ENCODE results near the gene AP5Z1.

AP5Z1 gene

GRCh38 chr7:4822677-4823076 is 47.3 kb downstream of the AP5Z1 start:
- Histone ChIP-seq H3K9me3 (ENCODE audit: insufficient read depth, low read length) (no peaks in the 10 kb centered on the region), H3K36me3 (replicated peaks; ENCODE audit: low read depth, low read length) (no peaks in the 10 kb centered on the region), H3K9ac (ENCODE audit: low read length) (no peak overlapping the region), H3K4me2 (ENCODE audit: low read length) (no peak overlapping the region), H3K4me3 (ENCODE audit: low read length) (no peak overlapping the region), H4K20me1 (ENCODE audit: insufficient read depth, low read length) (no peaks in the 10 kb centered on the region), H3K27me3 (ENCODE audit: low read depth, low read length) (no peaks in the 10 kb centered on the region), H3K4me1 (ENCODE audit: low read length) (no peaks in the 10 kb centered on the region), H2AFZ (ENCODE audit: low read depth, low read length) (no peak overlapping the region), H3K27ac (ENCODE audit: low read length) (no peak overlapping the region), H3K79me2 (ENCODE audit: low read length) (no peaks in the 10 kb centered on the region)
- TF ChIP-seq, protein P1, sequence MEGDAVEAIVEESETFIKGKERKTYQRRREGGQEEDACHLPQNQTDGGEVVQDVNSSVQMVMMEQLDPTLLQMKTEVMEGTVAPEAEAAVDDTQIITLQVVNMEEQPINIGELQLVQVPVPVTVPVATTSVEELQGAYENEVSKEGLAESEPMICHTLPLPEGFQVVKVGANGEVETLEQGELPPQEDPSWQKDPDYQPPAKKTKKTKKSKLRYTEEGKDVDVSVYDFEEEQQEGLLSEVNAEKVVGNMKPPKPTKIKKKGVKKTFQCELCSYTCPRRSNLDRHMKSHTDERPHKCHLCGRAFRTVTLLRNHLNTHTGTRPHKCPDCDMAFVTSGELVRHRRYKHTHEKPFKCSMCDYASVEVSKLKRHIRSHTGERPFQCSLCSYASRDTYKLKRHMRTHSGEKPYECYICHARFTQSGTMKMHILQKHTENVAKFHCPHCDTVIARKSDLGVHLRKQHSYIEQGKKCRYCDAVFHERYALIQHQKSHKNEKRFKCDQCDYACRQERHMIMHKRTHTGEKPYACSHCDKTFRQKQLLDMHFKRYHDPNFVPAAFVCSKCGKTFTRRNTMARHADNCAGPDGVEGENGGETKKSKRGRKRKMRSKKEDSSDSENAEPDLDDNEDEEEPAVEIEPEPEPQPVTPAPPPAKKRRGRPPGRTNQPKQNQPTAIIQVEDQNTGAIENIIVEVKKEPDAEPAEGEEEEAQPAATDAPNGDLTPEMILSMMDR (IDR thresholded peaks at IDR 0.05; ENCODE audit: low read depth, low read length) = no peak
- TF ChIP-seq EZH2phosphoT487 (IDR thresholded peaks at IDR 0.05; ENCODE audit: low read depth) = no peak

DNA sequence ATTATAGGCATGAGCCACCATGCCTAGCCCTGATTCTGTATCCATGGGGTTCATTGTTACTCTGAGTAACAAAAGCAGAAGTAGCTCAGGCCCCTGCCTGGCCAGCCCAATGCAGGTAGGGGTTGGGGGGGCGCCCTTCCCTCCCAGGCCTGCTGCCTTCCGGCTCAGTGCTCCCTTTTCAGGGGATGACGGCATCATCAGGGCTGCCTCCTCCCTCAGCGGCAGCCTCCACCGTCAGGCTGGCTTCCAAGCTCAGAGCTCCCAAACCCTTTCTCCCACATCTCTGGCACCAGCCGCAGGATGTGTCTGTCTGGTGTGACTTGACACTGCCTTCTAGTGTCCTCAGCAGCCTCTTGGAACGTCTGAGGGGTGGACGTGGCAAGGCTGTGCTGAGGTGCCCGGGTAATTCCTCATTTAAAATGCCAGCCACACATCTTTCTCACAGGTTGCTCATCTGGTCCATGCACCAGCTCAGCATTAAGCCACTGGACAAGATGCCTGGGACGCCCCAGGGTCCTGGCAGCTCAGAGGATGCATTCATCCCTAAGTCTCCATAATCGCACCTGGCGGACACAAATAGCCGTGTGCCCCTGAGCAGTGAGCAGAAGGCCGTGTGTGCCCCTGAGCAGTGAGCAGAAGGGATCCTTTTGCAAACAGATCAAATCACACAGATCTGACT is 48.2 kb downstream of the AP5Z1 start:
- no peak overlapping the region for H3K4me2 ChIP-seq (ENCODE audit: low read length)
- H3K9ac ChIP-seq (ENCODE audit: low read length) = no peak overlapping the region
- no peaks in the 10 kb centered on the region for H3K36me3 ChIP-seq (replicated peaks; ENCODE audit: low read depth, low read length)
- TF ChIP-seq, protein P1 (IDR thresholded peaks at IDR 0.05; ENCODE audit: low read depth, low read length) = no peak
- no peak overlapping the region for H3K4me3 ChIP-seq (ENCODE audit: low read length)
- H4K20me1 ChIP-seq (ENCODE audit: insufficient read depth, low read length) = no peaks in the 10 kb centered on the region
- no peaks in the 10 kb centered on the region for H3K4me1 ChIP-seq (ENCODE audit: low read length)
- H3K27me3 ChIP-seq (ENCODE audit: low read depth, low read length) = no peaks in the 10 kb centered on the region
- no peak overlapping the region for H3K27ac ChIP-seq (ENCODE audit: low read length)
- H3K79me2 ChIP-seq (ENCODE audit: low read length) = no peaks in the 10 kb centered on the region
- H3K9me3 ChIP-seq (ENCODE audit: insufficient read depth, low read length) = no peaks in the 10 kb centered on the region
- no peak overlapping the region for H2AFZ ChIP-seq (ENCODE audit: low read depth, low read length)

- Histone ChIP-seq H3K4me1 (ENCODE audit: low read length) (no peaks in the 10 kb centered on the region), H3K9ac (ENCODE audit: low read length) (no peak overlapping the region), H4K20me1 (ENCODE audit: insufficient read depth, low read length) (no peaks in the 10 kb centered on the region), H3K27ac (ENCODE audit: low read length) (no peak overlapping the region), H3K4me3 (ENCODE audit: low read length) (no peak overlapping the region), H3K79me2 (ENCODE audit: low read length) (no peaks in the 10 kb centered on the region), H3K27me3 (ENCODE audit: low read depth, low read length) (no peaks in the 10 kb centered on the region), H3K9me3 (ENCODE audit: insufficient read depth, low read length) (no peaks in the 10 kb centered on the region), H2AFZ (ENCODE audit: low read depth, low read length) (no peak overlapping the region), H3K4me2 (ENCODE audit: low read length) (no peak overlapping the region), H3K36me3 (replicated peaks; ENCODE audit: low read depth, low read length) (no peaks in the 10 kb centered on the region)
- TF ChIP-seq, protein P1 (IDR thresholded peaks at IDR 0.05; ENCODE audit: low read depth, low read length) = no peak
- no peak for TF ChIP-seq EZH2phosphoT487 (IDR thresholded peaks at IDR 0.05; ENCODE audit: low read depth)
Observed at GRCh38 chr7:4824120-4824775, 48.8 kb downstream of the AP5Z1 start.

GRCh38 chr7:4825081-4825480 is 49.7 kb downstream of the AP5Z1 start:
- no peak overlapping the region for H2AFZ ChIP-seq (ENCODE audit: low read depth, low read length)
- H3K27me3 ChIP-seq (ENCODE audit: low read depth, low read length) = no peaks in the 10 kb centered on the region
- H3K79me2 ChIP-seq (ENCODE audit: low read length) = no peaks in the 10 kb centered on the region
- no peak for TF ChIP-seq EZH2phosphoT487 (IDR thresholded peaks at IDR 0.05; ENCODE audit: low read depth)
- TF ChIP-seq, protein P1 (IDR thresholded peaks at IDR 0.05; ENCODE audit: low read depth, low read length) = no peak
- no peaks in the 10 kb centered on the region for H3K36me3 ChIP-seq (replicated peaks; ENCODE audit: low read depth, low read length)
- H3K9ac ChIP-seq (ENCODE audit: low read length) = no peak overlapping the region
- H3K9me3 ChIP-seq (ENCODE audit: insufficient read depth, low read length) = no peaks in the 10 kb centered on the region
- no peaks in the 10 kb centered on the region for H4K20me1 ChIP-seq (ENCODE audit: insufficient read depth, low read length)
- H3K27ac ChIP-seq (ENCODE audit: low read length) = no peak overlapping the region
- no peak overlapping the region for H3K4me2 ChIP-seq (ENCODE audit: low read length)
- H3K4me1 ChIP-seq (ENCODE audit: low read length) = no peaks in the 10 kb centered on the region
- no peak overlapping the region for H3K4me3 ChIP-seq (ENCODE audit: low read length)
